ENCODE data around the gene NAV1. TPM values are rescaled to one million over a fixed set of nuclear protein-coding genes. Genes with fewer than 3 reads are reported as not detected.

Gene NAV1
- total and polyA plus RNA-seq, 2 of the 8 experiments (the other 6 are each of a cell fraction or from before 2014, with no cell fraction given), result 9.9 to 42.7 TPM

GRCh38 chr1:201499795-201500669 lies 38.9 kb upstream of the NAV1 start:
- POLR2A ChIA-PET (ENCODE audit: partially characterized antibody), result interaction anchor here (0.7 to 6.9 kb wide), 3 partner anchors 13 to 402 kb away, joined by 3 to 52 read pairs (median 3); no protein-coding TSS in a partner anchor

More at GRCh38 chr1:201499795-201500669, 38.9 kb upstream of the NAV1 start:
- peak overlapping the region in 1 of 4 experiments; percentile 20; a peak in 2 of 7 replicates for H3K9ac ChIP-seq (replicated peaks in 1 of 4; ENCODE audit: extremely low read depth in 1 of 4, low read depth in 3 of 4, low read length in 3 of 4)
- H3K23ac ChIP-seq (ENCODE audit: insufficient read length), result no peak overlapping the region
- TF ChIP-seq ASH2L (IDR thresholded peaks at IDR 0.05; ENCODE audit: low read length) (peak; percentile 18), KDM1A (IDR thresholded peaks at IDR 0.05; ENCODE audit: borderline replicate concordance, low read length) (peak; percentile 73; the same call in 1 of the 2 replicates), RAD21 (IDR thresholded peaks at IDR 0.05 in 1 of 2, conservative IDR thresholded peaks at IDR 0.05 in 1 of 2; ENCODE audit: low read depth in 2 of 2, low read length in 2 of 2) (no peak), USF2 (IDR thresholded peaks at IDR 0.05; ENCODE audit: low read length) (no peak), RNF2 (IDR thresholded peaks at IDR 0.05; ENCODE audit: borderline replicate concordance, low read depth, low read length, missing control alignments, poor library complexity, severe bottlenecking) (no peak)
- no peaks in the 10 kb centered on the region for H3K9me3 ChIP-seq (ENCODE audit: insufficient read depth in 2 of 2, low read depth in 1 of 2, low read length in 1 of 2)
- no peaks in the 10 kb centered on the region for H4K20me1 ChIP-seq (replicated peaks in 1 of 2; ENCODE audit: control insufficient read depth in 1 of 2, insufficient read depth in 2 of 2, low read length in 2 of 2)
- H3K18ac ChIP-seq (ENCODE audit: extremely low read depth, low read length), result peak overlapping the region; percentile 83
- CTCF ChIA-PET (ENCODE audit: partially characterized antibody), result interaction anchor here (0.6 to 27.5 kb wide), 8 partner anchors 7 to 213 kb away, joined by 3 to 929 read pairs (median 5); partner anchors contain the start of genes CSRP1 and NAV1
- no peaks in the 10 kb centered on the region for H3K79me1 ChIP-seq (ENCODE audit: low read depth, low read length)
- DNase-seq (ENCODE audit: low read depth in 1 of 2, low spot score in 2 of 2), result no peak
- no peaks in the 10 kb centered on the region; a peak in 1 of 7 replicates for H3K27me3 ChIP-seq (replicated peaks in 1 of 4; ENCODE audit: control insufficient read depth in 3 of 4, extremely low read depth in 1 of 4, insufficient read depth in 3 of 4, low read length in 3 of 4)
- peak overlapping the region; percentile 11 to 15; a peak in 2 of 4 replicates for H3K4me2 ChIP-seq (ENCODE audit: insufficient read depth in 1 of 2, low read depth in 2 of 2, low read length in 2 of 2)
- no peak overlapping the region for H4K91ac ChIP-seq (replicated peaks; ENCODE audit: insufficient read length, low read length)
- no peak for FAIRE-seq
- no peak overlapping the region for H3K14ac ChIP-seq (ENCODE audit: insufficient read length)
- H4K5ac ChIP-seq (ENCODE audit: insufficient read length, low read depth, low read length), result no peak overlapping the region
- no peaks in the 10 kb centered on the region for H3K36me3 ChIP-seq (ENCODE audit: control insufficient read depth in 2 of 4, insufficient read depth in 4 of 4, low read length in 3 of 4)
- no peak overlapping the region for H3K4me3 ChIP-seq (ENCODE audit: extremely low read depth in 1 of 4, insufficient read depth in 2 of 4, low read depth in 3 of 4, low read length in 4 of 4)
- peaks cover 11 to 25% (median 21%) of the 10 kb centered on the region in 4 experiments for H3K4me1 ChIP-seq (replicated peaks in 1 of 4; ENCODE audit: control insufficient read depth in 3 of 4, insufficient read depth in 4 of 4, low read length in 3 of 4)
- 75% methylated on average over 8 of the region's 8 CpGs; no CpG with 5 or more reads in 1 of the 2 experiments for WGBS, 2 experiments (ENCODE audit: extremely low coverage in 1 of 2, insufficient coverage in 1 of 2, insufficient read length in 1 of 2, insufficient replicate concordance in 2 of 2, low coverage in 1 of 2, low lambda C conversion rate in 2 of 2, missing lambda C conversion rate in 1 of 2)
- no peak overlapping the region for H3K4ac ChIP-seq (replicated peaks; ENCODE audit: insufficient read length, low read depth, low read length)
- peak overlapping the region; percentile 69; the same call in 1 of the 2 replicates for H2AFZ ChIP-seq (ENCODE audit: low read length)
- peak overlapping the region; percentile 81 for H2BK12ac ChIP-seq (ENCODE audit: low read depth, low read length)
- no peak overlapping the region for H4K8ac ChIP-seq (ENCODE audit: extremely low read depth, insufficient read depth, low read length)
- H3K27ac ChIP-seq (ENCODE audit: low read depth, low read length), result peak overlapping the region; percentile 63; the same call in 1 of the 2 replicates
- H3K79me2 ChIP-seq (ENCODE audit: control insufficient read depth in 1 of 2, insufficient read depth in 2 of 2, low read length in 2 of 2), result no peaks in the 10 kb centered on the region
- no peak overlapping the region for H3K56ac ChIP-seq (replicated peaks; ENCODE audit: insufficient read length, low read depth, low read length)
- H2BK5ac ChIP-seq (ENCODE audit: low read depth, low read length), result peak overlapping the region; percentile 52; the same call in 1 of the 2 replicates
- H2BK15ac ChIP-seq (ENCODE audit: low read length), result 0 out of 2 replicates have a peak overlapping the region, but pooled peaks have one; percentile 8
- H2BK20ac ChIP-seq (ENCODE audit: low read length), result 0 out of 2 replicates have a peak overlapping the region, but pooled peaks have one; percentile 73
- peak overlapping the region; percentile 32; the same call in 1 of the 2 replicates for H2AK5ac ChIP-seq (ENCODE audit: low read depth, low read length)
- no peak overlapping the region for H2BK120ac ChIP-seq (replicated peaks; ENCODE audit: low read depth, low read length)
- H3K23me2 ChIP-seq (ENCODE audit: low read depth, low read length), result peaks cover 3% of the 10 kb centered on the region; the same call in 1 of the 2 replicates

Measured in H1 (cell line).